ENCODE measurements around the gene VPS39. TPM values are rescaled to one million over a fixed set of nuclear protein-coding genes. Genes with fewer than 3 reads are reported as not detected.

VPS39 gene
- polyA plus RNA-seq, 1 donor (not counting 4 experiments of a cell fraction or from before 2014, with no cell fraction given): 29.7 TPM

- no peaks in the 10 kb centered on the region for H3K79me2 ChIP-seq (ENCODE audit: control insufficient read depth, insufficient read depth, low read length)
- H3K9me3 ChIP-seq (ENCODE audit: control insufficient read depth, low read depth, low read length): no peaks in the 10 kb centered on the region
- dilution Hi-C loops (cut with MboI; ENCODE audit: extremely low pct_ligation_motif_present, low sequenced_read_pairs): no loop called here
- H4K20me1 ChIP-seq (ENCODE audit: control insufficient read depth, extremely low read depth, insufficient read depth, low read length): no peaks in the 10 kb centered on the region
- no peak overlapping the region for H2AFZ ChIP-seq (ENCODE audit: control insufficient read depth, low read length)
- H3K9ac ChIP-seq (ENCODE audit: control insufficient read depth, extremely low read depth, insufficient read depth, low read length): no peak overlapping the region
- H3K4me3 ChIP-seq (ENCODE audit: control insufficient read depth in 2 of 3, extremely low read depth in 1 of 3, insufficient read depth in 2 of 3, low read depth in 1 of 3, low read length in 3 of 3): no peak overlapping the region
- DNase-seq (ENCODE audit: low read depth, low spot score): no peak
- TF ChIP-seq CTCF (optimal IDR thresholded peaks at IDR 0.05 in 1 of 3, IDR thresholded peaks at IDR 0.05 in 1 of 3, conservative IDR thresholded peaks at IDR 0.05 in 1 of 3; ENCODE audit: extremely low read depth in 1 of 3, insufficient read depth in 2 of 3, low read length in 3 of 3) (no peak), EZH2 (IDR thresholded peaks at IDR 0.05; ENCODE audit: low read length) (no peak)
- no peaks in the 10 kb centered on the region for H3K27me3 ChIP-seq (ENCODE audit: control insufficient read depth, extremely low read depth, insufficient read depth, low read length)
- H3K9me1 ChIP-seq (ENCODE audit: control insufficient read depth, extremely low read depth, insufficient read depth, low read length): no peaks in the 10 kb centered on the region
- FAIRE-seq: no peak
- H3K4me1 ChIP-seq (ENCODE audit: control insufficient read depth, extremely low read depth, insufficient read depth, low read length): peaks cover 47% of the 10 kb centered on the region
- no peak overlapping the region for H3K27ac ChIP-seq (ENCODE audit: control insufficient read depth, insufficient read depth, low read length)
- peak overlapping the region; percentile 19 for H3K4me2 ChIP-seq (ENCODE audit: control insufficient read depth, extremely low read depth, insufficient read depth, low read depth, low read length)
- no peaks in the 10 kb centered on the region for H3K36me3 ChIP-seq (ENCODE audit: control insufficient read depth in 2 of 2, extremely low read depth in 1 of 2, insufficient read depth in 2 of 2, low read length in 2 of 2)
Measured at GRCh38 chr15:42151141-42151561, 57.0 kb downstream of the VPS39 start.

GRCh38 chr15:42150219-42150970 is 57.7 kb downstream of the VPS39 start:
- Histone ChIP-seq H3K4me1 (ENCODE audit: control insufficient read depth, extremely low read depth, insufficient read depth, low read length) (peaks cover 40% of the 10 kb centered on the region), H3K79me2 (ENCODE audit: control insufficient read depth, insufficient read depth, low read length) (no peaks in the 10 kb centered on the region), H3K27me3 (ENCODE audit: control insufficient read depth, extremely low read depth, insufficient read depth, low read length) (no peaks in the 10 kb centered on the region), H3K9me1 (ENCODE audit: control insufficient read depth, extremely low read depth, insufficient read depth, low read length) (no peaks in the 10 kb centered on the region), H3K4me3 (ENCODE audit: control insufficient read depth in 2 of 3, extremely low read depth in 1 of 3, insufficient read depth in 2 of 3, low read depth in 1 of 3, low read length in 3 of 3) (no peak overlapping the region), H3K9ac (ENCODE audit: control insufficient read depth, extremely low read depth, insufficient read depth, low read length) (no peak overlapping the region), H3K27ac (ENCODE audit: control insufficient read depth, insufficient read depth, low read length) (no peak overlapping the region), H4K20me1 (ENCODE audit: control insufficient read depth, extremely low read depth, insufficient read depth, low read length) (no peaks in the 10 kb centered on the region), H3K9me3 (ENCODE audit: control insufficient read depth, low read depth, low read length) (no peaks in the 10 kb centered on the region), H3K4me2 (ENCODE audit: control insufficient read depth, extremely low read depth, insufficient read depth, low read depth, low read length) (peak overlapping the region; percentile 19), H2AFZ (ENCODE audit: control insufficient read depth, low read length) (no peak overlapping the region), H3K36me3 (ENCODE audit: control insufficient read depth in 2 of 2, extremely low read depth in 1 of 2, insufficient read depth in 2 of 2, low read length in 2 of 2) (no peaks in the 10 kb centered on the region)
- FAIRE-seq: no peak
- dilution Hi-C loops (cut with MboI; ENCODE audit: extremely low pct_ligation_motif_present, low sequenced_read_pairs): no loop called here
- no peak for TF ChIP-seq EZH2 (IDR thresholded peaks at IDR 0.05; ENCODE audit: low read length)
- TF ChIP-seq CTCF (optimal IDR thresholded peaks at IDR 0.05 in 1 of 3, IDR thresholded peaks at IDR 0.05 in 1 of 3, conservative IDR thresholded peaks at IDR 0.05 in 1 of 3; ENCODE audit: extremely low read depth in 1 of 3, insufficient read depth in 2 of 3, low read length in 3 of 3): no peak
- DNase-seq (ENCODE audit: low read depth, low spot score): no peak
